ENCODE data around the gene LHX4.

DNA sequence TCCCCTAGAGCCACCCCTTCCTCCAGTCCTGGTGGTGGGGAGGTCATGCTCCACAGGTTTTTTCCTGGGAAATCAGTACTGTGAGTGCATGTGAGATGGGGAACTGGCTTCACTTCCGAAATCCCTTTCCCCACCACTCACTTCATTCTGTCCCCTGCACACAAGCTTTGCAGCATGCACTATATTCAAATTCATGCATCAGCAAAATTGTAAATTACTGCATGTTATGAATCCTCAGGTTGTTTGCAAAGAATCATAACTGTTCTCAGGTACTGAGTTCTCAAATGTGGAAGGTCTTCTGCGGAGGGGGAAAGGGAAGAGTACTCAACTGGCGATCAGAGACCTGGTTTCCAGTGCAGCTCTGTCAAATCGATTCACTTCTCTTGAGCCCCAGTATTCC lies 42.3 kb downstream of the LHX4 start:
- no peak for TF ChIP-seq EZH2phosphoT487 (IDR thresholded peaks at IDR 0.05; ENCODE audit: insufficient read depth, low read depth)
- no peak for TF ChIP-seq EZH2 (IDR thresholded peaks at IDR 0.05; ENCODE audit: insufficient read depth, poor library complexity, severe bottlenecking)
